H1 (cell line): Measurements from ENCODE around the gene NUDT1. TPM values are rescaled to one million over a fixed set of nuclear protein-coding genes. Genes with fewer than 3 reads are reported as not detected.

Source experiments
- CTCF ChIA-PET: fragments of 300-600 bp; sonication (Branson Sonifier 250); formaldehyde crosslinking; loops from one replicate; lab custom pipeline; 2021; ENCODE audit not compliant: partially characterized antibody; lab: Charles Lee
- POLR2A ChIA-PET: fragments of 300-600 bp; sonication (Branson Sonifier 250); formaldehyde crosslinking; loops from one replicate; lab custom pipeline; 2021; ENCODE audit warnings: inconsistent platforms; ENCODE audit not compliant: partially characterized antibody; lab: Charles Lee
- DNase-seq, 2 experiments: peaks; one replicate each; pipeline versions ENCODE4 v3.0.0 to v3.0.0-alpha.2; 2010 to 2022; ENCODE audit warnings: low spot score in 2 of 2, low read depth in 1 of 2, mixed read lengths in 1 of 2
- FAIRE-seq: peaks from 2 replicates; lab custom pipeline; 2011; peaks lifted over from hg19 to GRCh38; lab: Jason Lieb, UNC
- H2AFZ ChIP-seq: 2 replicates; pipeline ENCODE4 v1.8.1; 2012; ENCODE audit warnings: low read length, inconsistent platforms
- H2AK5ac ChIP-seq: 2 replicates; pipeline ENCODE4 v1.6.1; 2013; ENCODE audit warnings: low read depth, low read length
- H2BK120ac ChIP-seq: replicated peaks from 2 replicates; pipeline ENCODE3; 2013; ENCODE audit warnings: low read depth, low read length, inconsistent platforms
- H2BK12ac ChIP-seq: 2 replicates; pipeline ENCODE4 v1.6.1; 2013; ENCODE audit warnings: low read depth, low read length
- H2BK15ac ChIP-seq: 2 replicates; pipeline ENCODE4 v1.6.1; 2013; ENCODE audit warnings: low read length
- H2BK20ac ChIP-seq: 2 replicates; pipeline ENCODE4 v1.6.1; 2013; ENCODE audit warnings: low read length
- H2BK5ac ChIP-seq: 2 replicates; pipeline ENCODE4 v1.6.1; 2013; ENCODE audit warnings: low read depth, low read length
- H3K14ac ChIP-seq: 2 replicates; pipeline ENCODE4 v1.6.1; 2013; ENCODE audit warnings: inconsistent platforms; ENCODE audit not compliant: insufficient read length
- H3K18ac ChIP-seq: 2 replicates; pipeline ENCODE4 v1.6.1; 2013; ENCODE audit warnings: low read length; ENCODE audit errors: extremely low read depth
- H3K23ac ChIP-seq: 2 replicates; pipeline ENCODE4 v1.6.1; 2013; ENCODE audit warnings: inconsistent platforms; ENCODE audit not compliant: insufficient read length
- H3K23me2 ChIP-seq: 2 replicates; pipeline ENCODE4 v1.6.1; 2013; ENCODE audit warnings: low read depth, low read length
- H3K27ac ChIP-seq: 2 replicates; pipeline ENCODE4 v1.6.1; 2011; ENCODE audit warnings: low read depth, low read length, inconsistent platforms
- H3K27me3 ChIP-seq, 4 experiments: replicated peaks in 1 of 4; 1 replicate in 1 of 4; 2 replicates in 3 of 4; pipeline versions ENCODE4 v1.6.1 to v1.8.1; 2011 to 2013; ENCODE audit warnings: low read length in 3 of 4, mild to moderate bottlenecking in 3 of 4, inconsistent platforms in 2 of 4, mixed read lengths in 2 of 4, moderate library complexity in 1 of 4; ENCODE audit not compliant: control insufficient read depth in 3 of 4, insufficient read depth in 3 of 4; ENCODE audit errors: extremely low read depth in 1 of 4
- H3K36me3 ChIP-seq, 4 experiments: 2 replicates each; pipeline versions ENCODE4 v1.6.1 to v1.8.1; 2011 to 2013; ENCODE audit warnings: mild to moderate bottlenecking in 4 of 4, low read length in 3 of 4, moderate library complexity in 2 of 4, control low read depth in 1 of 4, inconsistent platforms in 1 of 4; ENCODE audit not compliant: insufficient read depth in 4 of 4, control insufficient read depth in 2 of 4
- H3K4ac ChIP-seq: replicated peaks from 2 replicates; pipeline ENCODE3; 2013; ENCODE audit warnings: low read length, low read depth, mixed read lengths, inconsistent platforms; ENCODE audit not compliant: insufficient read length
- H3K4me1 ChIP-seq, 4 experiments: replicated peaks in 1 of 4; 1 replicate in 1 of 4; 2 replicates in 3 of 4; pipeline versions ENCODE4 v1.6.1 to v1.8.1; 2011 to 2013; ENCODE audit warnings: low read length in 3 of 4, inconsistent platforms in 2 of 4, mixed read lengths in 1 of 4; ENCODE audit not compliant: insufficient read depth in 4 of 4, control insufficient read depth in 3 of 4
- H3K4me2 ChIP-seq, 2 experiments: 2 replicates each; pipeline versions ENCODE4 v1.6.1 to v1.8.1; 2011 to 2013; ENCODE audit warnings: low read depth in 2 of 2, low read length in 2 of 2, control low read depth in 1 of 2, inconsistent platforms in 1 of 2, mild to moderate bottlenecking in 1 of 2; ENCODE audit not compliant: insufficient read depth in 1 of 2
- H3K4me3 ChIP-seq, 4 experiments: fragments of 200-600, 300-600 bp in 1 of 4; sonication (generic), shearing (Covaris generic), sonication (Bioruptor Twin) in 1 of 4; 2 replicates each; pipeline versions ENCODE4 v1.5.1 to v1.8.1; 2011 to 2016; ENCODE audit warnings: low read length in 4 of 4, low read depth in 3 of 4, control low read depth in 2 of 4, inconsistent platforms in 2 of 4, mild to moderate bottlenecking in 2 of 4, mixed read lengths in 1 of 4, moderate library complexity in 1 of 4; ENCODE audit not compliant: insufficient read depth in 2 of 4; ENCODE audit errors: extremely low read depth in 1 of 4
- H3K56ac ChIP-seq: replicated peaks from 2 replicates; pipeline ENCODE3; 2013; ENCODE audit warnings: low read depth, mild to moderate bottlenecking, mixed read lengths, low read length, inconsistent platforms; ENCODE audit not compliant: insufficient read length
- H3K79me1 ChIP-seq: 2 replicates; pipeline ENCODE4 v1.6.1; 2013; ENCODE audit warnings: low read depth, low read length, control low read depth
- H3K79me2 ChIP-seq, 2 experiments: 2 replicates each; pipeline versions ENCODE4 v1.6.1 to v1.8.1; 2012 to 2013; ENCODE audit warnings: low read length in 2 of 2, mild to moderate bottlenecking in 2 of 2, inconsistent platforms in 1 of 2; ENCODE audit not compliant: insufficient read depth in 2 of 2, control insufficient read depth in 1 of 2
- H3K9ac ChIP-seq, 4 experiments: replicated peaks in 1 of 4; 1 replicate in 1 of 4; 2 replicates in 3 of 4; pipeline versions ENCODE4 v1.6.1 to v1.8.1; 2011 to 2013; ENCODE audit warnings: low read depth in 3 of 4, low read length in 3 of 4, control low read depth in 2 of 4, mild to moderate bottlenecking in 2 of 4, moderate library complexity in 2 of 4, inconsistent platforms in 1 of 4; ENCODE audit errors: extremely low read depth in 1 of 4
- H3K9me3 ChIP-seq, 2 experiments: 2 replicates each; pipeline versions ENCODE4 v1.6.1 to v1.8.1; 2012 to 2013; ENCODE audit warnings: mild to moderate bottlenecking in 2 of 2, moderate library complexity in 2 of 2, control low read depth in 1 of 2, inconsistent platforms in 1 of 2, low read depth in 1 of 2, low read length in 1 of 2, mixed read lengths in 1 of 2; ENCODE audit not compliant: insufficient read depth in 2 of 2
- H4K20me1 ChIP-seq, 2 experiments: replicated peaks in 1 of 2; 2 replicates each; pipeline versions ENCODE3 to v1.8.1; 2011 to 2013; ENCODE audit warnings: inconsistent platforms in 2 of 2, low read length in 2 of 2, mild to moderate bottlenecking in 1 of 2; ENCODE audit not compliant: insufficient read depth in 2 of 2, control insufficient read depth in 1 of 2
- H4K5ac ChIP-seq: 2 replicates; pipeline ENCODE4 v1.6.1; 2013; ENCODE audit warnings: low read length, low read depth, mixed read lengths, inconsistent platforms; ENCODE audit not compliant: insufficient read length
- H4K8ac ChIP-seq: 2 replicates; pipeline ENCODE4 v1.8.0; 2013; ENCODE audit warnings: mild to moderate bottlenecking, moderate library complexity, low read length, inconsistent platforms; ENCODE audit not compliant: insufficient read depth; ENCODE audit errors: extremely low read depth
- H4K91ac ChIP-seq: replicated peaks from 2 replicates; pipeline ENCODE3; 2013; ENCODE audit warnings: low read length, mixed read lengths, inconsistent platforms; ENCODE audit not compliant: insufficient read length
- ATF2 ChIP-seq: IDR thresholded peaks from 2 replicates; pipeline ENCODE4 v1.6.1; 2012; ENCODE audit warnings: low read length, inconsistent platforms
- CBX5 ChIP-seq: fragments of 300-800, 300-1000 bp; sonication (generic); IDR thresholded peaks from 2 replicates; pipeline ENCODE4 v1.7.1; 2016; ENCODE audit warnings: antibody characterized with exemption, low read length, low read depth
- CBX8 ChIP-seq: fragments of 300-800, 300-1000 bp; sonication (generic); IDR thresholded peaks from 2 replicates; pipeline ENCODE4 v1.7.1; 2016; ENCODE audit warnings: low read depth, low read length, borderline replicate concordance
- CEBPB ChIP-seq: IDR thresholded peaks from 2 replicates; pipeline ENCODE4 v1.6.1; 2012; ENCODE audit warnings: low read depth, low read length
- EZH2 ChIP-seq: fragments of 200-600 bp; sonication (generic); IDR thresholded peaks from 2 replicates; pipeline ENCODE4 v1.7.1; 2012; ENCODE audit warnings: low read depth, mild to moderate bottlenecking, moderate library complexity, low read length, inconsistent platforms; ENCODE audit not compliant: severe bottlenecking
- GABPA ChIP-seq: IDR thresholded peaks from 2 replicates; pipeline ENCODE4 v1.6.1; 2011; ENCODE audit warnings: mild to moderate bottlenecking, low read length, moderate library complexity, borderline replicate concordance; ENCODE audit not compliant: insufficient read depth
- KDM1A ChIP-seq: fragments of 200-600, 300-600 bp; sonication (generic); IDR thresholded peaks from 2 replicates; pipeline ENCODE4 v1.7.1; 2016; ENCODE audit warnings: mild to moderate bottlenecking, low read length, borderline replicate concordance
- RAD21 ChIP-seq, 2 experiments: IDR thresholded peaks in 1 of 2; conservative IDR thresholded peaks in 1 of 2; 2 replicates each; pipeline ENCODE4 v1.6.1; 2011; ENCODE audit warnings: low read depth in 2 of 2, low read length in 2 of 2, improper control_type of control experiment in 1 of 2, inconsistent platforms in 1 of 2, mild to moderate bottlenecking in 1 of 2, moderate library complexity in 1 of 2
- SIN3A ChIP-seq, 2 experiments: IDR thresholded peaks in 1 of 2; conservative IDR thresholded peaks in 1 of 2; 2 replicates each; pipeline ENCODE4 v1.6.1; 2011 to 2012; ENCODE audit warnings: low read length in 2 of 2, improper control_type of control experiment in 1 of 2, low read depth in 1 of 2, mild to moderate bottlenecking in 1 of 2
- SP4 ChIP-seq: IDR thresholded peaks from 2 replicates; pipeline ENCODE4 v1.6.1; 2012; ENCODE audit warnings: low read length, inconsistent platforms
- TAF1 ChIP-seq: IDR thresholded peaks from 2 replicates; pipeline ENCODE4 v1.6.1; 2011; ENCODE audit warnings: mild to moderate bottlenecking, low read depth, low read length
- WGBS, 2 experiments: shearing (Covaris generic) in 1 of 2; methylation state at CpG; one replicate each; pipeline versions ENCODE4 v1.1.6 to v1.1.7; 2013 to 2015; ENCODE audit warnings: low lambda C conversion rate in 2 of 2, mixed read lengths in 2 of 2, inconsistent platforms in 1 of 2, low coverage in 1 of 2, missing lambda C conversion rate in 1 of 2; ENCODE audit not compliant: insufficient replicate concordance in 2 of 2, insufficient coverage in 1 of 2, insufficient read length in 1 of 2; ENCODE audit errors: extremely low coverage in 1 of 2, missing lambda C conversion rate in 1 of 2; 5-methylcytosine and 5-hydroxymethylcytosine counted together
- polyA plus RNA-seq, 7 experiments: library from polyadenylated mRNA; depleted of rRNA in 3 of 7; stranded (reverse) in 5 of 7; unstranded in 2 of 7; fragments of >200 nt in 5 of 7; fragments of 200-250 nt in 2 of 7; gene quantifications; 1 replicate in 5 of 7; 2 replicates in 1 of 7; 4 replicates in 1 of 7; pipeline versions ENCODE4 v1.2.1 to v1.2.3, GENCODE V29; 2011 to 2013; ENCODE audit warnings: missing spikeins in 2 of 7, mixed read lengths in 2 of 7
- total RNA-seq: library from RNA; stranded (reverse); fragmentation: NEBNext Ultra II Directional; extraction: Animal tissue kit (Norgen Biotek cat#: 25700); gene quantifications from 2 replicates; pipeline ENCODE4 v1.2.1, GENCODE V29; 2021

Gene NUDT1
- total and polyA plus RNA-seq, 2 of the 8 experiments (the other 6 are each of a cell fraction or from before 2014, with no cell fraction given), result 76.1 to 89.5 TPM

GRCh38 chr7:2211259-2211880, 30.7 kb upstream of the NUDT1 start:
- CTCF ChIA-PET, result interaction anchor here (0.6 to 1.8 kb wide), 9 partner anchors 16 to 684 kb away, joined by 3 to 6 read pairs (median 3); no protein-coding TSS in a partner anchor
- H3K9ac ChIP-seq, result no peak overlapping the region
- H3K36me3 ChIP-seq, result peaks cover 10 to 56% (median 36%) of the 10 kb centered on the region in 4 experiments; a peak in 7 of 8 replicates
- no peak for TF ChIP-seq TAF1
- no peak for TF ChIP-seq GABPA
- no peak for TF ChIP-seq ATF2
- no peak for TF ChIP-seq KDM1A
- TF ChIP-seq EZH2, result no peak
- TF ChIP-seq CBX8, result no peak
- no peak for TF ChIP-seq SP4
- no peak for TF ChIP-seq SIN3A (conservative IDR thresholded peaks at IDR 0.05 in 1 of 2, IDR thresholded peaks at IDR 0.05 in 1 of 2; ENCODE audit: low read depth in 1 of 2, low read length in 2 of 2)
- TF ChIP-seq CEBPB, result no peak
- no peak for TF ChIP-seq RAD21 (IDR thresholded peaks at IDR 0.05 in 1 of 2, conservative IDR thresholded peaks at IDR 0.05 in 1 of 2; ENCODE audit: low read depth in 2 of 2, low read length in 2 of 2)
- TF ChIP-seq CBX5, result no peak

More at GRCh38 chr7:2211259-2211880, 30.7 kb upstream of the NUDT1 start:
- Histone ChIP-seq H3K18ac (no peak overlapping the region), H4K5ac (no peak overlapping the region), H4K8ac (no peak overlapping the region), H3K4me3 (no peak overlapping the region), H2BK5ac (no peak overlapping the region), H2AFZ (no peak overlapping the region), H3K9me3 (no peaks in the 10 kb centered on the region), H2BK15ac (no peak overlapping the region), H3K27me3 (no peaks in the 10 kb centered on the region), H3K4ac (no peak overlapping the region), H2BK12ac (no peak overlapping the region), H3K27ac (no peak overlapping the region), H3K79me1 (no peaks in the 10 kb centered on the region), H3K56ac (no peak overlapping the region), H3K14ac (no peak overlapping the region), H4K20me1 (peaks cover 3 to 26% of the 10 kb centered on the region in 2 experiments), H3K23ac (no peak overlapping the region), H3K79me2 (no peaks in the 10 kb centered on the region), H3K23me2 (no peaks in the 10 kb centered on the region), H3K4me1 (no peaks in the 10 kb centered on the region), H2BK120ac (no peak overlapping the region), H3K4me2 (no peak overlapping the region), H2BK20ac (no peak overlapping the region), H4K91ac (no peak overlapping the region), H2AK5ac (no peak overlapping the region)
- no peak for DNase-seq
- 89% methylated on average over 14 of the region's 15 CpGs; no CpG with 5 or more reads in 1 of the 2 experiments for WGBS, 2 experiments
- no peak for FAIRE-seq
- POLR2A ChIA-PET, result interaction anchor here (0.6 kb wide), 2 partner anchors 37 to 543 kb away, joined by 3 to 4 read pairs; no protein-coding TSS in a partner anchor
